SK-N-SH treated with all-trans-retinoic acid at 6 μM for 48 hours (cell line): ENCODE results near the gene TAGLN2.

Experiments used
- ATAC-seq: fragments of 200-7000 bp; cut with Tn5 transposase; 3 replicates; pipeline ENCODE4 v1.9.1; 2020; ENCODE audit warnings: mild to moderate bottlenecking, moderate library complexity
- BACH2 ChIP-seq: fragments of 250-450 bp; sonication (Bioruptor Pico); IDR thresholded peaks from 2 replicates; pipeline ENCODE4 v1.9.0; 2021; ENCODE audit warnings: mild to moderate bottlenecking, borderline replicate concordance
- CSDC2 ChIP-seq: fragments of 250-450 bp; sonication (Bioruptor Pico); IDR thresholded peaks from 2 replicates; pipeline ENCODE4 v1.5.0; 2020; ENCODE audit warnings: mild to moderate bottlenecking, moderate library complexity
- ESRRG ChIP-seq: fragments of 250-450 bp; sonication (Bioruptor Pico); IDR thresholded peaks from 2 replicates; pipeline ENCODE4 v1.6.1; 2021; ENCODE audit warnings: mild to moderate bottlenecking
- GLIS3 ChIP-seq: fragments of 250-450 bp; sonication (Bioruptor Pico); IDR thresholded peaks from 2 replicates; pipeline ENCODE4 v1.5.0; 2020; ENCODE audit warnings: mild to moderate bottlenecking, moderate library complexity
- ISL1 ChIP-seq: fragments of 250-450 bp; sonication (Bioruptor Pico); IDR thresholded peaks from 2 replicates; pipeline ENCODE4 v2.1.2; 2022; ENCODE audit warnings: mild to moderate bottlenecking, moderate library complexity
- OSR1 ChIP-seq: fragments of 250-450 bp; sonication (Bioruptor Pico); IDR thresholded peaks from 2 replicates; pipeline ENCODE4 v1.8.0; 2022; ENCODE audit warnings: moderate library complexity, mild to moderate bottlenecking, inconsistent platforms
- RARB ChIP-seq: fragments of 250-450 bp; sonication (Bioruptor Pico); IDR thresholded peaks from 2 replicates; pipeline ENCODE4 v1.8.0; 2021; ENCODE audit warnings: mild to moderate bottlenecking, moderate library complexity
- SNAI2 ChIP-seq: fragments of 250-450 bp; sonication (Bioruptor Pico); IDR thresholded peaks from 2 replicates; pipeline ENCODE4 v1.5.0; 2020; ENCODE audit warnings: mild to moderate bottlenecking, moderate library complexity
- TCF4 ChIP-seq: fragments of 250-450 bp; sonication (Bioruptor Pico); IDR thresholded peaks from 2 replicates; pipeline ENCODE4 v1.8.0; 2021; ENCODE audit warnings: mild to moderate bottlenecking, moderate library complexity, borderline replicate concordance
- TOX ChIP-seq: fragments of 250-450 bp; sonication (Bioruptor Pico); IDR thresholded peaks from 2 replicates; pipeline ENCODE4 v1.8.0; 2021; ENCODE audit warnings: mild to moderate bottlenecking, moderate library complexity, borderline replicate concordance
- ZNF70 ChIP-seq: fragments of 450-650 bp; formaldehyde crosslinking; IDR thresholded peaks from 2 replicates; pipeline ENCODE4 v1.5.0; 2020; ENCODE audit warnings: mild to moderate bottlenecking, moderate library complexity
- ZNF8 ChIP-seq: fragments of 450-650 bp; formaldehyde crosslinking; IDR thresholded peaks from 2 replicates; pipeline ENCODE4 v1.5.0; 2020; ENCODE audit warnings: mild to moderate bottlenecking, moderate library complexity
- TF ChIP-seq, protein P1 (sequence below): fragments of 250-450 bp; sonication (Bioruptor Pico); IDR thresholded peaks from 2 replicates; pipeline ENCODE4 v1.5.1; 2020; ENCODE audit warnings: low read depth, mild to moderate bottlenecking, moderate library complexity
- TF ChIP-seq, protein P2 (sequence below): fragments of 250-450 bp; sonication (Bioruptor Pico); IDR thresholded peaks from 2 replicates; pipeline ENCODE4 v1.5.1; 2021; ENCODE audit warnings: mild to moderate bottlenecking, moderate library complexity
- TF ChIP-seq, protein P3 (sequence below): fragments of 250-450 bp; sonication (Bioruptor Pico); IDR thresholded peaks from 2 replicates; pipeline ENCODE4 v1.8.0; 2020; ENCODE audit warnings: mild to moderate bottlenecking, moderate library complexity, borderline replicate concordance
- TF ChIP-seq, protein P4 (sequence below): fragments of 250-450 bp; sonication (Bioruptor Pico); IDR thresholded peaks from 2 replicates; pipeline ENCODE4 v1.5.0; 2020; ENCODE audit warnings: mild to moderate bottlenecking, moderate library complexity

The TAGLN2 gene

DNA sequence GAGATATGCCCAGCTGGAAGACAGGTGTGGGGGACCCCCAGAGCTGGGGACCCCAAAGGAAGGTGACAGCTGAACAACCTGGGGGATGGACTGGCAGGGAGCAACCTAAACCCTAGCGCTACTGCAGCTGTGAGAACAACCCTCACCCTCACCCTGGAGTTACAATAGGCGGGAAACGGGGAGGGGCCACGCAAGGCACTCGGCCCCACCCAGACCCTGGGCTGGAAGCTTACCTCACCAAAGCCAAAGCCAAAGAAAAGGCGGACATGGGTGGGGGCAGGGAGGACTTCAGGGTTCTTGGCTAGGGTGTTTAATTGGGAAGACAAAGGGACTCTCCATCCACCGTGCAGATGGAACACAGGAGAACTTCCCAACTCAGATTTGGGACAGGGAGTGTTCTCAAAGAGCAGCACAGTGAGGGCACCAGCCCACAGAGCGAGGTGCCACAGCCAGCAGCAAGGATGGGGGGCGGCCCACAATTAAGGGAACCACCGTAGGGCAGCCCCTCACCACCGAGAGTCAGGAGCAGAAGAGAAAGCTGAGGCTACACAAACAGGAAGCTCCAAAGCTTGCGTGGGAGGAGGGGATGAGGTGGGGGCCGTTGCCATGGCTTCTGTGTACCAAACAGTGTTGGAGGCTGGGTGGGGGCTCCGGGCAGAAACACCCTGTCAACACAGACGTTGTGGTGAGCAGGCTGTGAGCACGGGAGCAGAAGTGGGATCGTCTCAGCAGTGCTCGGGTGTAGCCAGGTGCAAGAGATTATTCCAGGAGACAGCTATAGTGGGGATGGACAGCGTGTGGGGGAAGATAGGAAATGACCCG lies 1.9 kb downstream of the TAGLN2 start (continued):
- TF ChIP-seq, protein P1, sequence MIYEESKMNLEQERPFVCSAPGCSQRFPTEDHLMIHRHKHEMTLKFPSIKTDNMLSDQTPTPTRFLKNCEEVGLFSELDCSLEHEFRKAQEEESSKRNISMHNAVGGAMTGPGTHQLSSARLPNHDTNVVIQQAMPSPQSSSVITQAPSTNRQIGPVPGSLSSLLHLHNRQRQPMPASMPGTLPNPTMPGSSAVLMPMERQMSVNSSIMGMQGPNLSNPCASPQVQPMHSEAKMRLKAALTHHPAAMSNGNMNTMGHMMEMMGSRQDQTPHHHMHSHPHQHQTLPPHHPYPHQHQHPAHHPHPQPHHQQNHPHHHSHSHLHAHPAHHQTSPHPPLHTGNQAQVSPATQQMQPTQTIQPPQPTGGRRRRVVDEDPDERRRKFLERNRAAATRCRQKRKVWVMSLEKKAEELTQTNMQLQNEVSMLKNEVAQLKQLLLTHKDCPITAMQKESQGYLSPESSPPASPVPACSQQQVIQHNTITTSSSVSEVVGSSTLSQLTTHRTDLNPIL (CRISPR knock-in tag) = no peak
- TF ChIP-seq, protein P2, sequence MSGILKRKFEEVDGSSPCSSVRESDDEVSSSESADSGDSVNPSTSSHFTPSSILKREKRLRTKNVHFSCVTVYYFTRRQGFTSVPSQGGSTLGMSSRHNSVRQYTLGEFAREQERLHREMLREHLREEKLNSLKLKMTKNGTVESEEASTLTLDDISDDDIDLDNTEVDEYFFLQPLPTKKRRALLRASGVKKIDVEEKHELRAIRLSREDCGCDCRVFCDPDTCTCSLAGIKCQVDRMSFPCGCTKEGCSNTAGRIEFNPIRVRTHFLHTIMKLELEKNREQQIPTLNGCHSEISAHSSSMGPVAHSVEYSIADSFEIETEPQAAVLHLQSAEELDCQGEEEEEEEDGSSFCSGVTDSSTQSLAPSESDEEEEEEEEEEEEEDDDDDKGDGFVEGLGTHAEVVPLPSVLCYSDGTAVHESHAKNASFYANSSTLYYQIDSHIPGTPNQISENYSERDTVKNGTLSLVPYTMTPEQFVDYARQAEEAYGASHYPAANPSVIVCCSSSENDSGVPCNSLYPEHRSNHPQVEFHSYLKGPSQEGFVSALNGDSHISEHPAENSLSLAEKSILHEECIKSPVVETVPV (CRISPR knock-in tag) = no peak
- no peak for TF ChIP-seq ZNF8 (CRISPR knock-in tag)
- no peak for TF ChIP-seq GLIS3 (CRISPR knock-in tag)
- no peak for TF ChIP-seq ESRRG (CRISPR knock-in tag)
- TF ChIP-seq TCF4 = no peak
- TF ChIP-seq OSR1 (CRISPR knock-in tag) = no peak

DNA sequence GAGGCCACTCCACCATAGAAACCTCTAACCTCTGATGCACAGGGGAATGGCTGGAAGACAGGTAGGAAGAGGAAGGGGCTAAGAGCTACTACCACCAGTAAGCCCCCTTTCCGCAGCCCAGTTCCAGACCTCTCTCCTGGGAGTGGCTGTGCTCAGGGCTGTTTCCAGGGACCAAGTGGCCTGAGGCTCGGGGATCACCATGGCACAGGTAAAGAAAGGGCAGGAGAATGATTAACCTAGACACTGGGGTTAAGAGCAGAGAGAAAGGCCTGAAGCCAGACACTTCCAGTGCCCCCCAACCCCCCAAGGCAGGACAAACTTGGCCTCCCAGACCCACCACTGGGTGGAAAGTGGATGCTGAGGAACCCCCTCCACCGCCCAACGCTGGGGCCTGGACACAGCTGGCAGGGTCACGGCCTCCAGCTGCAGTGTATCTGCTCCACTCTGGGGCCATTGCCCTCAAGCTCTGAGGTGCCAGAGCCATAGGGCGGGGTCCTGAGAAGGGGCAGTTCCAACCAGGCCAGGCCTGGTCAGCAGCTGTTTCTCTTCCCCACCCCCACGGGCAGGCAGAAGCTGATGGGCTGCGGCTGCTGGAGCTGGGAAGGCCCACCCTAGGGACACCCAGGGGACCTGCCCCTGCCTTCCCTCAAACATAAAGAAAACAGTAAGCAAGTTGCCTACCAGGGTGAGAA lies 2.6 kb downstream of the TAGLN2 start:
- TF ChIP-seq, protein P1 (CRISPR knock-in tag) = no peak
- TF ChIP-seq GLIS3 (CRISPR knock-in tag) (no peak), ESRRG (CRISPR knock-in tag) (no peak), ZNF8 (CRISPR knock-in tag) (no peak)
- TF ChIP-seq, protein P3, sequence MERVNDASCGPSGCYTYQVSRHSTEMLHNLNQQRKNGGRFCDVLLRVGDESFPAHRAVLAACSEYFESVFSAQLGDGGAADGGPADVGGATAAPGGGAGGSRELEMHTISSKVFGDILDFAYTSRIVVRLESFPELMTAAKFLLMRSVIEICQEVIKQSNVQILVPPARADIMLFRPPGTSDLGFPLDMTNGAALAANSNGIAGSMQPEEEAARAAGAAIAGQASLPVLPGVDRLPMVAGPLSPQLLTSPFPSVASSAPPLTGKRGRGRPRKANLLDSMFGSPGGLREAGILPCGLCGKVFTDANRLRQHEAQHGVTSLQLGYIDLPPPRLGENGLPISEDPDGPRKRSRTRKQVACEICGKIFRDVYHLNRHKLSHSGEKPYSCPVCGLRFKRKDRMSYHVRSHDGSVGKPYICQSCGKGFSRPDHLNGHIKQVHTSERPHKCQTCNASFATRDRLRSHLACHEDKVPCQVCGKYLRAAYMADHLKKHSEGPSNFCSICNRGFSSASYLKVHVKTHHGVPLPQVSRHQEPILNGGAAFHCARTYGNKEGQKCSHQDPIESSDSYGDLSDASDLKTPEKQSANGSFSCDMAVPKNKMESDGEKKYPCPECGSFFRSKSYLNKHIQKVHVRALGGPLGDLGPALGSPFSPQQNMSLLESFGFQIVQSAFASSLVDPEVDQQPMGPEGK (CRISPR knock-in tag) = no peak
- ATAC-seq = no peak

DNA sequence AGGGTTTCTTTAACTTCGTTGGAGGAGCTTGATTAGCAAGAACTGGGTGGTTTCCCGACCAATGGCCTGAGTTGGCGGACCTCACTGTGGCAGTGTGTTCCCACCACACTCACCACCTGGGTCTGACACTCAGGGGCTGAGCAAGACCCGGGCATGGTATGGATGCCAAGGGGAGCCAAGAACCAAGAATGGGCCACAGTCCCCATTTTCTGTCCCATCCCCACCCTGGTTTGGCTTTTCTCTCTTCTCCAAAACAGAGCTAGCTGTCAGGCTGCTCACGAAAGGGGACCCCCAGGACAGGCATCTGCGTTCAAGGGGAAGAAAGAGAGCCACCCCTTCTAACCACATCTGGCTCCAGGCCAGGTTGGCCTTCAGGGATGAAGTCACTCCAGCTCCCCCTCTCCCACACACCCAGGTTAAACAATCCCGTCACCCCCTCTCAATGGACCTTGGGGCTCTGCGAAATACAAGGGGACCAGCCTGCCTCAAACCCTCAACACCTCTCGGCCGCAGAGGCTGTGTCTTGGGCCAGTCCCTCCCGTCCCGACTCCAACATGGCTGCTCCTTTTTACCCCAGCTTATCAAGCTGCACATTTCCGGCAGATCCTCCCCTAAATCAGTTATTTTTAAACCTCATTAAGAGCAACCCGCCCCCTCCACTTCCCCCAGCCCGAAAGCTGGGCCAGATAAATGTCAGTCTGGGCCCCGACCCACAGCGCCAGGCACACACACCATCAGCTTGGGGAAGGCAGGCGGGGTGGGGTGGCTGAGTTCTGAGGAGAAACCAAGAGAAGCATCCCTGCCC lies 3.4 kb downstream of the TAGLN2 start:
- TF ChIP-seq BACH2 (no peak), RARB (no peak), TOX (CRISPR knock-in tag) (no peak), SNAI2 (no peak), ISL1 (no peak), ESRRG (CRISPR knock-in tag) (no peak), ZNF70 (CRISPR knock-in tag) (no peak), CSDC2 (no peak)
- TF ChIP-seq, protein P4, sequence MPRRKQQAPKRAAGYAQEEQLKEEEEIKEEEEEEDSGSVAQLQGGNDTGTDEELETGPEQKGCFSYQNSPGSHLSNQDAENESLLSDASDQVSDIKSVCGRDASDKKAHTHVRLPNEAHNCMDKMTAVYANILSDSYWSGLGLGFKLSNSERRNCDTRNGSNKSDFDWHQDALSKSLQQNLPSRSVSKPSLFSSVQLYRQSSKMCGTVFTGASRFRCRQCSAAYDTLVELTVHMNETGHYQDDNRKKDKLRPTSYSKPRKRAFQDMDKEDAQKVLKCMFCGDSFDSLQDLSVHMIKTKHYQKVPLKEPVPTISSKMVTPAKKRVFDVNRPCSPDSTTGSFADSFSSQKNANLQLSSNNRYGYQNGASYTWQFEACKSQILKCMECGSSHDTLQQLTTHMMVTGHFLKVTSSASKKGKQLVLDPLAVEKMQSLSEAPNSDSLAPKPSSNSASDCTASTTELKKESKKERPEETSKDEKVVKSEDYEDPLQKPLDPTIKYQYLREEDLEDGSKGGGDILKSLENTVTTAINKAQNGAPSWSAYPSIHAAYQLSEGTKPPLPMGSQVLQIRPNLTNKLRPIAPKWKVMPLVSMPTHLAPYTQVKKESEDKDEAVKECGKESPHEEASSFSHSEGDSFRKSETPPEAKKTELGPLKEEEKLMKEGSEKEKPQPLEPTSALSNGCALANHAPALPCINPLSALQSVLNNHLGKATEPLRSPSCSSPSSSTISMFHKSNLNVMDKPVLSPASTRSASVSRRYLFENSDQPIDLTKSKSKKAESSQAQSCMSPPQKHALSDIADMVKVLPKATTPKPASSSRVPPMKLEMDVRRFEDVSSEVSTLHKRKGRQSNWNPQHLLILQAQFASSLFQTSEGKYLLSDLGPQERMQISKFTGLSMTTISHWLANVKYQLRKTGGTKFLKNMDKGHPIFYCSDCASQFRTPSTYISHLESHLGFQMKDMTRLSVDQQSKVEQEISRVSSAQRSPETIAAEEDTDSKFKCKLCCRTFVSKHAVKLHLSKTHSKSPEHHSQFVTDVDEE (CRISPR knock-in tag) = no peak
- TF ChIP-seq, protein P3 (CRISPR knock-in tag) = no peak
- ATAC-seq = no peak
